Activated effector memory CD4-positive, alpha-beta T cell treated with anti-CD3 and anti-CD28 coated beads, Interleukin-2, amount 50 U/mL, for 16 hours (primary cell): ENCODE data around the gene SLC26A4.

ENCODE experiments used
- DNase-seq: peaks from one replicate; pipeline ENCODE4 v3.0.0-alpha.2; 2020

The SLC26A4 gene

DNA sequence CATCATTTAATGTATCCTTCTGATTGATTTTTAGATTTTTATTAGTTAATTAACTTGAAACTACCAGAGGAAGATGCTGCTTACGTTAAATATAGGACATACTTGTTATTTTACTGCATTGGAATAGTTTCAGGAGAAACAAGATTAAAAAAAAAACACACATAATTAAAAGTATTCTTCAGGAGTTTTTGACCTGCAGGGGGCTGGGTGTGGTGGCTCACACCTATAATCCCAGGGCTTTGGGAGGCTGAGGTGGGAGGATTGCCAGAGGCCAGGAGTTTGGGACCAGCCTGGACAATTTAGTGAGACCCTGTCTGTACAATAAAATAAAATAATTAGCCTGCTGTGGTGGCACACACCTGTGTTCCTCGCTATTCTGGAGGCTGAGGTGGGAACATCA is 94.0 kb downstream of the SLC26A4 start:
- no peak for DNase-seq

DNA sequence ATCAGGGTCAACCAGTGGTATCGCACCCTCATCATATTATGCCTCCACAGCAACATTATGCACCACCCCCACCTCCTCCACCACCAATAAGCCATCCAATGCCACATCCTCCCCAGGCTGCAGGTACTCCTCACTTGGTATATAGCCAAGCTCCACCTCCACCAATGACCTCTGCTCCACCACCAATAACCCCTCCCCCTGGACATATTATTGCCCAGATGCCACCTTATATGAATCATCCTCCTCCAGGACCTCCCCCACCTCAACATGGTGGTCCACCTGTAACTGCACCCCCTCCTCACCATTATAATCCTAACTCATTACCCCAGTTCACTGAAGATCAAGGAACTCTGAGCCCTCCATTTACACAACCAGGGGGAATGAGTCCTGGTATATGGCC is 98.0 kb downstream of the SLC26A4 start:
- DNase-seq = no peak

DNA sequence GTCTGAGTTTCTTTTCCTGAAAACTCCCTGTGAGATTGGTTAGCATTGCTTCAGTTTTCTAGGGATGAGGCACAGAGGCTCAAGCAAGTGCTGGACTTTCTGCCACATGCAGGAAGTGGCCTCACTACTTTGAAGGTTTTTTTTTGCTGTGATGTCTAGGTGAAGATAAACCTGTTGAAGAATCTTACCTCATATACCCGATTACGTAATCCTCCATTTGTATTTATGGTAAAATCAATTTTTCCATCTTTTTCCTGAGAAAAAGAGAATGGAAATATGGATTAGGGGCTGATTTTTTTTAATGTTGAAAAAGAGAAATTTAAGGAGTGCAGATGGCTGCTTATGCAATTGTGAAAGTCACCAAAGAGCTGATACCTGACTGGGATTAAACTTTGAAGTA is 106.8 kb downstream of the SLC26A4 start:
- no peak for DNase-seq
